Measurements from ENCODE around the gene PHACTR1. TPM values are rescaled to one million over a fixed set of nuclear protein-coding genes. Genes with fewer than 3 reads are reported as not detected.

PHACTR1 gene
- polyA plus RNA-seq, 1 of the 3 experiments (the other 2 are of a cell fraction), result 0.12 TPM

GRCh38 chr6:13030396-13030795, 313.8 kb downstream of the PHACTR1 start:
- no peak overlapping the region for H3K4me2 ChIP-seq
- H3K27me3 ChIP-seq (ENCODE audit: insufficient read depth), result no peaks in the 10 kb centered on the region
- H3K27ac ChIP-seq (ENCODE audit: low read depth in 2 of 2, low read length in 1 of 2), result no peak overlapping the region
- no peaks in the 10 kb centered on the region for H3F3A ChIP-seq (replicated peaks; ENCODE audit: insufficient read depth)
- no peak for DNase-seq
- no peak overlapping the region for H3K9ac ChIP-seq
- ChIA-PET CTCF (interaction anchor here (1.5 kb wide), 1 partner anchor 14 kb away, joined by 4 read pairs; no protein-coding TSS in a partner anchor), POLR2A (no interaction called here)
- 10% methylated on average over 3 of the region's 3 CpGs for WGBS (ENCODE audit: low lambda C conversion rate)
- H3K4me3 ChIP-seq (ENCODE audit: low read depth in 2 of 2, low read length in 1 of 2), result no peak overlapping the region
- no peak overlapping the region for H2AFZ ChIP-seq (ENCODE audit: low read depth)
- H3K9me2 ChIP-seq, result no peaks in the 10 kb centered on the region
- TF ChIP-seq RFX5 (IDR thresholded peaks at IDR 0.05; ENCODE audit: low read length), result no peak
- TF ChIP-seq ZBTB33 (IDR thresholded peaks at IDR 0.05; ENCODE audit: borderline replicate concordance, low read depth), result no peak
- peaks cover 0 to 14% of the 10 kb centered on the region in 2 experiments; a peak in 2 of 4 replicates for H3K4me1 ChIP-seq (ENCODE audit: control insufficient read depth in 1 of 2, insufficient read depth in 2 of 2, low read depth in 1 of 2, low read length in 1 of 2)
- no peaks in the 10 kb centered on the region for H3K9me3 ChIP-seq
- H3K36me3 ChIP-seq (replicated peaks in 1 of 2; ENCODE audit: control insufficient read depth in 1 of 2, insufficient read depth in 2 of 2, low read length in 1 of 2), result no peaks in the 10 kb centered on the region
- H4K20me1 ChIP-seq (ENCODE audit: insufficient read depth), result no peaks in the 10 kb centered on the region
- no peaks in the 10 kb centered on the region for H3K79me2 ChIP-seq (ENCODE audit: insufficient read depth)

GRCh38 chr6:13032566-13032965, 316.0 kb downstream of the PHACTR1 start:
- CTCF ChIA-PET, result interaction anchor here (1.1 kb wide), 1 partner anchor 122 kb away, joined by 3 read pairs; no protein-coding TSS in a partner anchor
- H3K36me3 ChIP-seq (replicated peaks in 1 of 2; ENCODE audit: control insufficient read depth in 1 of 2, insufficient read depth in 2 of 2, low read length in 1 of 2), result no peaks in the 10 kb centered on the region
- WGBS (ENCODE audit: low lambda C conversion rate), result 44% methylated on average over 6 of the region's 6 CpGs

More at GRCh38 chr6:13032566-13032965, 316.0 kb downstream of the PHACTR1 start:
- no peak overlapping the region for H3K9ac ChIP-seq
- H3K4me2 ChIP-seq, result no peak overlapping the region
- H3K27me3 ChIP-seq (ENCODE audit: insufficient read depth), result no peaks in the 10 kb centered on the region
- no peaks in the 10 kb centered on the region for H3K9me3 ChIP-seq
- H3K9me2 ChIP-seq, result no peaks in the 10 kb centered on the region
- H3F3A ChIP-seq (replicated peaks; ENCODE audit: insufficient read depth), result no peaks in the 10 kb centered on the region
- POLR2A ChIA-PET, result no interaction called here
- peaks cover 0 to 16% of the 10 kb centered on the region in 2 experiments; a peak in 2 of 4 replicates for H3K4me1 ChIP-seq (ENCODE audit: control insufficient read depth in 1 of 2, insufficient read depth in 2 of 2, low read depth in 1 of 2, low read length in 1 of 2)
- H3K27ac ChIP-seq (ENCODE audit: low read depth in 2 of 2, low read length in 1 of 2), result no peak overlapping the region
- no peak overlapping the region for H3K4me3 ChIP-seq (ENCODE audit: low read depth in 2 of 2, low read length in 1 of 2)
- no peaks in the 10 kb centered on the region for H4K20me1 ChIP-seq (ENCODE audit: insufficient read depth)
- no peaks in the 10 kb centered on the region for H3K79me2 ChIP-seq (ENCODE audit: insufficient read depth)
- no peak for DNase-seq
- H2AFZ ChIP-seq (ENCODE audit: low read depth), result no peak overlapping the region
- TF ChIP-seq RFX5 (IDR thresholded peaks at IDR 0.05; ENCODE audit: low read length), result no peak
- TF ChIP-seq IRF3 (IDR thresholded peaks at IDR 0.05; ENCODE audit: low read depth, low read length), result no peak
- TF ChIP-seq SIN3A (IDR thresholded peaks at IDR 0.05; ENCODE audit: borderline replicate concordance, low read depth, low read length), result no peak
- TF ChIP-seq TCF12 (IDR thresholded peaks at IDR 0.05), result no peak
- no peak for TF ChIP-seq USF1 (IDR thresholded peaks at IDR 0.05; ENCODE audit: borderline replicate concordance, low read depth)
- no peak for TF ChIP-seq FOSL2 (IDR thresholded peaks at IDR 0.05; ENCODE audit: borderline replicate concordance, low read depth)
- TF ChIP-seq TAF1 (IDR thresholded peaks at IDR 0.05; ENCODE audit: borderline replicate concordance, low read depth, low read length), result no peak
- TF ChIP-seq POLR2AphosphoS5 (IDR thresholded peaks at IDR 0.05; ENCODE audit: low read depth, low read length), result no peak
- no peak for TF ChIP-seq MAX (IDR thresholded peaks at IDR 0.05; ENCODE audit: low read depth)
- TF ChIP-seq CTCF (IDR thresholded peaks at IDR 0.05), result no peak
- no peak for TF ChIP-seq RCOR1 (IDR thresholded peaks at IDR 0.05; ENCODE audit: low read length)

Measured in SK-N-SH (cell line).